ENCODE data around the gene DNAH17.
"Not testable (repeated sequence)": the region's sequence is repeated elsewhere in the genome, so short reads cannot be mapped to it uniquely, and the experiment has no call there.

DNAH17 gene

GRCh38 chr17:78477913-78478756 lies 99.1 kb downstream of the DNAH17 start:
- no peak for DNase-seq (ENCODE audit: low read depth in 3 of 3)

GRCh38 chr17:78476973-78477372 lies 100.2 kb downstream of the DNAH17 start:
- no peak for DNase-seq (ENCODE audit: low read depth in 3 of 3)

DNA sequence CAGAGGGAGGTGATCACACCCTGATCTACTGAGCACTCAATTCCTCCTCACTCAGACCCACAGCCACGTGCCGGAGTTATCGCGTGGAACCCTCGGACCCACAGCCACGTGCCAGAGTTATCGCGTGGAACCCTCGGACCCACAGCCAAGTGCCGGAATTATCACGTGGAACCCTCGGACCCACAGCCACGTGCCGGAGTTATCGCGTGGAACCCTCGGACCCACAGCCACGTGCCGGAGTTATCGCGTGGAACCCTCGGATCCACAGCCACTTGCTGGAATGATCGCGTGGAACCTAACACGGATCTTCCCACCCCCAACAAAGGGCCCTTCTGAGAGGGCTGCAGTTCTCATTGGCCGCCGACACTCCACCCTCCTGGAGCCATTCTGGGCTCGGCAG lies 101.0 kb downstream of the DNAH17 start:
- DNase-seq (ENCODE audit: low read depth in 3 of 3): no peak

DNA sequence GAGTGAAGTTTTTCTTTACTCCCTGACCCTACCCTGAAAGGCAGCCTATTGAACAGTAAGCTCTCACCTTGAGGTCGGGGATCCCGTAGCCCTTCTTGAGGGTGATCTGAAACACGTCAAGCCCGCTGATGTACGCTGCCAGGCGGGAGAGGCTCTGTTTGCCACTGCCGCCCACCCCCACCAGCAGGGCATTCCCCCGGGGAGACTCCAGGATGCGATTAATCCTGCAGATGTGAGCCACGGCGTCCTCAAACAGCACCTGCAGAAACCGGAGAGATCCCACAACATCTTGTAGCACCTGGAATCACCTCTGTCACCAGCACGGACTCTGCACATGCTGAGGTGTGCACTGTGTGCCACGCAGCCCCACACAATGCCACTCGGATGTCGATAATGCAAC lies 102.0 kb downstream of the DNAH17 start:
- DNase-seq (ENCODE audit: low read depth in 3 of 3): no peak

GRCh38 chr17:78474614-78475146 lies 102.5 kb downstream of the DNAH17 start:
- no peak for DNase-seq (ENCODE audit: low read depth in 3 of 3)

DNA sequence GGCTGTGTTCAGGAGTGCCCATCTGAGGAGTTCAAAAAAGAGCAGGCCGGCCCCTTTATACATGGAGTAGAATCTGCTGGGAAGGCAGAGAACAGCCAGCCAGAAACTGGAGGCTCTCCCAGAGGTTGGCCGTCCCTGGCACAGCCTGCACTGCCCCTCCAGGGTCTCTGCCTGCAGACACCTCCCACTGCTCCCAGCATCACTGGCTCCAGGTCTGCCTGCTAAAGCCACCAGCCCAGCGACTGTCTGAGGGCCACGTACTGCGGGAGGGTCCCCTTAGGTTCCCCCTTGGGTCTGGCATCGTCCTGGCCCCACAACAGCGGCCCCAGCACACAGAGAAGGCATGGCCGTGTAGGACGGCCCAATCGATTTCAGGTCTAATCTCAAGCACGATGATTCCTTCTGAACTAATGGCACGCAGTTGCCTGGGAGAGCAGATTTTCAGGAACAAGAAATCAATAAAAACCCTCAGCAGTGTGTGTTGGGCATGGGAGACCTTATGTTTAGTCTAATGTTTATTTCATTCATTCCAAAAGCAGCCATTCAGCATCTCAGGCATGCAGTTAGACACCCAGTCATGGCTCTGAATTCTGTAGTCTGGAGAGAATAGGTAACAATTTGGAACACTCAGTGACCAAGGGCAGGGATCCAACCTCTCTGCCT lies 103.1 kb downstream of the DNAH17 start:
- no peak for DNase-seq (ENCODE audit: low read depth in 3 of 3)

- DNase-seq (ENCODE audit: low read depth in 3 of 3): no peak
These were observed 104.9 kb downstream of the DNAH17 start for GRCh38 chr17:78472035-78472905.

- DNase-seq (ENCODE audit: low read depth in 3 of 3): no peak
These were observed 105.6 kb downstream of the DNAH17 start for GRCh38 chr17:78471635-78472034.

GRCh38 chr17:78469443-78469842 lies 107.8 kb downstream of the DNAH17 start:
- DNase-seq (ENCODE audit: low read depth in 3 of 3): no peak

GRCh38 chr17:78468366-78468765 lies 108.8 kb downstream of the DNAH17 start:
- no peak for DNase-seq (ENCODE audit: low read depth in 3 of 3)

DNA sequence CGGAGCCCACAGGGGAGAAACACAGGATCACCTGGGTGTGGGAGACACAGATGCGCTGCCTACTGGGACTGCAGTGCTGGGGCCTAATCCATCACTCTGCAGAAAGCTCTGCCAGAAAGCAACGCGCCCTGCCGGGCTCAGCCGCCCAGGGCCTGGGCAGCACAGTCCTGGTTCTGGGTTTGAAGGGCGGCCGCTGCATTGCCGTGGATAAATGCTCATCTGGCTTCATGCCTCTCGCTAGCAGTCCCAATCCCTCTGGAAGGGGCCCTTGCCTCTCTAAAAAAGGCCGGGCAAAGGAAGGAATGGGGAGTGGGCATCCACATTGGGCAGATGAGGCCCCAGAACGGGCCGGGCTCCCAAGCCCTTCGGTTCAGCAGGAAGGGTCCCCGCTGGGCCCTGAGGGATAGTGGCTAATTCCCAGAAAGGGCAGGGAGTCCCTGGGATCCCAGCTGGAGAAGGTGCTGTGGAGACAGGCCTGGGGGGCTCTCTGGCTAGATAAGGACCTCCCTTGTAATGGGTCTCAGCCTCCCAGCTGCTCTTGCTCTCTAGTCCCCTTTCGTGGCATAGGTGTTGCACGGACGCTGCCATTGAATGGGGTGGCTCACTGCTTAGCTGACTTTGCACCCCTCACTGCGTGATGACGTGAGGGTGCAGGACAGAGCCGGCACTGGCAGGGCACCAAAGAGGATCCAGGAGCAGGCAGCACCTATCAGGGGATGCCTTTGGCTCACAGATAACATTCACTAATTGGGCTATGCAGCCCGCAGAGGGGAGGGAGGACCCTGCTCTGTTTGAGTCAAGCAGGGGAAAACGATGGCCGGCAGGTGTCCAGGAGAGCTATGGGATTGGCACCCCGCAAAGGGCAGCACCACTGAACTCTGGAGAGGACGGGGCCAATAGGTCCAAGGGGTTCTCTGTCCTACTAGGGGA lies 110.1 kb downstream of the DNAH17 start:
- DNase-seq (ENCODE audit: low read depth in 3 of 3): no peak

DNA sequence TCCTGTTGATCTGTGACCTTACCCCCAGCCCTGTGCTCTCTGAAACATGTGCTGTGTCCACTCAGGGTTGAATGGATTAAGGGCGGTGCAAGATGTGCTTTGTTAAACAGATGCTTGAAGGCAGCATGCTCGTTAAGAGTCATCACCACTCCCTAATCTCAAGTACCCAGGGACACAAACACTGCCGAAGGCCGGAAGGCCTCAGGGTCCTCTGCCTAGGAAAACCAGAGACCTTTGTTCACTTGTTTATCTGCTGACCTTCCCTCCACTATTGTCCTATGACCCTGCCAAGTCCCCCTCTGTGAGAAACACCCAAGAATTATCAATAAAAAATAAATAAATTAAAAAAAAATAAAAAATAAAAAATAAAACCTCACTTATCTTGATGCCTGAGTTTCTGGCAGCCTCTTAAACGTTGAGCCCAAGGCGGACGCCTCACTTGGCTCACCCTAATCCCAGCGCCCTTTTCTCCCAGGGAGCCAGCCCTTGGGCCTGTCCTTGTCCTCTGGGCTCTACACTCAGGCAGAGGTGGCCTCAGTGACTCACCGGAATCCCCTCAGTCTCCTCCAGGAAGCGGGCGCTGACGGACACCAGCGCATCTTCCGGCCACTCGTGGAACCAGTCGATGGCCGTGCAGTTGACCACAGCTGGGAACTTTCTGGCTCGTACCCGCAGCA lies 110.9 kb downstream of the DNAH17 start:
- not testable (repeated sequence) for DNase-seq (ENCODE audit: low read depth in 3 of 3)

DNA sequence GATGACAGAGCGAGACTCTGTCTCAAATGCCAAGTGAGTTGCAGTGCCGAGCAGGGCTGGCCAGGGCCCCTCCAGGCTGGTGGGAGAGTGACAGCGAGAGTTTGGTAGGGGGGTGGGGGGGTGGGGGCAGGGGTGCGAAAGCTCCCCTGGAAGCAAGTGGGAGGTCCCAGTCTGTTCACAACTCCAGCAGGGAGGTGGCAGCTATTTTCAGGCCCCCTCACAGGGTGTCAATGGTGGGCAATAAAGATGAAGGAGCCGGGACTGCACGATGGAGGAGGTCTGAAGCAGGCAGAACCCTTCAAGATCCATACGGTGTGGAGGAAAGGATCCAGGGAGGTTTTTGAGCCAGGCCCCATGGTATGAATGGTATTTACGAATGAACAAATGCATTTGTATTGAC lies 115.0 kb downstream of the DNAH17 start:
- DNase-seq (ENCODE audit: low read depth in 3 of 3): no peak

- DNase-seq (ENCODE audit: low read depth in 3 of 3): no peak
These were observed 115.5 kb downstream of the DNAH17 start for GRCh38 chr17:78461799-78462053.

DNA sequence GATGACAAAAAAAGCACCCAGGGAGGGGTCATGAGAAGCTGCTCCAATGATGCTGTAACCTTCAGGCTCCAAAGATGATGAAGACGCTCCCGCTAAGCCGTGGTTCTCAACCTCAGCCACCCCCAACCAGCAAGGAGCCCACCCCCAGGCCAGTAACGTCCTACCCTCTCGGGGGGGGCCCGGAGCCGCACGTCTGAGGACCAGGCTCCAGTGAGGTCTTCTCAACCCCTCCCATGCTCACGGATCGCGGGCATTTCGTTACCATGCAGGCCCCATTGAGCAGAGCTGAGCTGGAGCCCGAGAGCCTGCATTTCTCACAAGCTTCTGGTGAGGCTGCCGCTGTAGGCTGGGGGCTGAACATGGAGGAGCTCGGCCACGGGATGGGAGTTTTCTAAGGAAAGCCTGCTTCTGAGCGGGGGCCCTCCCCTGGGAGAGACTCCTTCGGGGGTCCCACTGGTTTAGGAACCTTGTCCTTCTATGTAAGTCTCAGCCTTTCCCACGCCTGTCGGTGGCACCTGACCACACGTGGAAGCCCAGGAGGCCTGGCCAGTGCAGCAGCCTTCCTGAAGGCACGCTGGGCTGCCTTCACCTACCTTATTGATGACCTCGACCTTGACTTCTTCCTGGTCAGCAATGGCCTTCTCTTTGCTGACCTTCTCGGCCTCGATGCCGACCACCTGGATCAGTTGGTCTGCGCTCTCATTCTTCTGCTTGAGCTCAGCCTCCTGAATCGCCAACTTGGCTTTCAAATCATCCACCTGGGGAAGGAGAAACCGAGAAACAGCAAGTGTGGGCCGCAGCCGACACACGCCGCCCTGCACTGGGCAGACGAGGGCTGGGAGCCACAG lies 116.0 kb downstream of the DNAH17 start:
- DNase-seq (ENCODE audit: low read depth in 3 of 3): no peak

DNA sequence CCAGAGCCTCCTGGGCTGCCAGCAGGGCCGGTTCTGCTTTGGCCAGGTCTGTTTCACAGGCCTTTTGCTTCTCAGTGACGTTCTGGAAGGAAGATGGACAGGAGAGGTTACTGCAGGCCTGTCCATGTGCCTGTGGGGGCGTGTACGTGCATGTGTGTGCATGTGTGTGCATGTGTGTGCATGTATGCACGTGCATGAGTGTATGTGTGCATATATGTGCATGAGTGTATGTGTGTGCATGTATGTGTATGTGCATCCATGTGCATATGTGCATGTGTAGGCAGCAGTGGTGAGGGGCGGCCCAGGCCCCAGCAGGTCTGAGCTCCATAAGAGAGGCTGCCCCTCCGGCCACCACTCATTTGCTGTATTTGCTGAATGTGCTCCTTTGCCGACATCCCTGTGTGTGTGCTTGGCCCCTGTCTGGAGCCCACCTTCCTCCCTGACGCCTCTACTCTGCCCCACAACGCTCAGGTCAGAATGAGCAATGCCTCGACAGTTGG lies 117.0 kb downstream of the DNAH17 start:
- no peak for DNase-seq (ENCODE audit: low read depth in 3 of 3)

- DNase-seq (ENCODE audit: low read depth in 3 of 3): no peak
These were observed 117.5 kb downstream of the DNAH17 start for GRCh38 chr17:78459696-78460095.

DNA sequence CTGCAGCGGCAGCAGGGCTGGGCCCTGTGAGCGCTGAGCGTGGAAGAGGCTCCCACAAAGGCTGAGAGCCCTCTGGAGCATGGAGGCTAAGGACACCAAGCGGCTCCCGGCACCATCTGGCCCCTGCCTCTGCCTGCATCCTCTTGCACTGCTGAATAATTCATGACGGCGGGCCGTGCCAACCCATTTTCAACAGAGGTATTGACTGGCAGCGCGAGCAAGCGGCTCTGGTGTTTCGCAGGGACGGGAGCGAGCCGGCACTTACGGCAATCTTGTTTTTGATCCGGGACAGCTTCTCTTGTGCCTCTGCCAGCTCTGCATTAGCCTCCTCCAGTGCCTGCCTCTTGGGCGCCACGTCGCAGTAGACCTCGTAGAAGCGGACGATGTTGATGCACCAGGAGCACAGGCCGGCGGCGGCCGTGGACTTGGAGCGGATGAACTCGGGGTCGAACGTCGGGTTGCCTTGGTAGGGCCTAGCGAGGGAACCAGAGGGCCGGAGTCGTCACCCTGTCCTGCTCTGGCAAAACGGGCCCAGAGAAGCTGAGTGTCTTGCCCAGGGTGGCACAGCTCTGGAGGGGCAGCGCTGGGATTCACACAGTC lies 118.4 kb downstream of the DNAH17 start:
- DNase-seq (ENCODE audit: low read depth in 3 of 3): no peak

DNA sequence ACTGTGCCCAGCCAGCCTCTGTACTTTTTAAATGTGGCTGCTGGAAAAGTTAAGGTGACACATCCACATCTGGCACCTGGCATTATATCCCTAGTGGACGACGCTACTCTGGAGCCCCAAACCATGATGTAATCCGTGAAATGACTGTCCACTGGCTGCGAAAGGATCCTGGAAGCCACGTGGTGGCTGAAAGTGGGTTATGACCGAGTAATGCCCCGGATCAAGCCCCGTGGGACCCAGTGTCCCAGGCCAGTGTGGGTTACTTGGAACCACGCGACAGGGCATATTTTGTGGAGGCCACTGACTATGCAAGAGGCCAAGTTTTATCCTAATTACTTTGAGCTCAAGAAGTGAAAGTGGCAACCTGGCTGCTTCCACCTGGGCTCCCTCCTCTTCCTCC lies 119.1 kb downstream of the DNAH17 start:
- no peak for DNase-seq (ENCODE audit: low read depth in 3 of 3)
